ENCODE results near the gene TCIRG1. TPM values are rescaled to one million over a fixed set of nuclear protein-coding genes. Genes with fewer than 3 reads are reported as not detected.

TCIRG1 gene
- total and polyA plus RNA-seq, 2 of the 13 experiments (the other 11 are each of a cell fraction or from before 2014, with no cell fraction given): 48.0 to 69.6 TPM

- ATAC-seq (no peak; the same call in 2 of the 3 replicates), DNase-seq (ENCODE audit: low spot score) (no peak), FAIRE-seq (no peak)
- intact Hi-C loops (cut with micrococcal nuclease; ENCODE audit: unreplicated experiment): no loop called here
- Histone ChIP-seq H3K9ac (ENCODE audit: insufficient read depth, low read depth, low read length) (no peak overlapping the region), H3K36me3 (replicated peaks in 1 of 2; ENCODE audit: control insufficient read depth in 1 of 2, insufficient read depth in 2 of 2, low read length in 2 of 2) (no peaks in the 10 kb centered on the region), H4K20me1 (ENCODE audit: insufficient read depth, low read length) (no peaks in the 10 kb centered on the region), H3K4me1 (ENCODE audit: insufficient read depth, low read length) (peaks cover 12% of the 10 kb centered on the region), H2AFZ (ENCODE audit: low read length) (no peak overlapping the region), H3K9me3 (ENCODE audit: low read length) (no peaks in the 10 kb centered on the region), H3K27ac (ENCODE audit: extremely low read length, insufficient read depth, low read length) (no peak overlapping the region), H3K79me2 (ENCODE audit: insufficient read depth, low read length) (no peaks in the 10 kb centered on the region), H3K4me2 (ENCODE audit: low read depth, low read length) (no peak overlapping the region), H3K4me3 (replicated peaks in 1 of 3; ENCODE audit: insufficient read depth in 1 of 3, low read depth in 2 of 3, low read length in 3 of 3) (no peak overlapping the region), H3K27me3 (ENCODE audit: control insufficient read depth in 1 of 2, insufficient read depth in 2 of 2, low read length in 2 of 2) (no peaks in the 10 kb centered on the region)
- in situ Hi-C loops (cut with HindIII; ENCODE audit: extremely low pct_ligation_motif_present, low pct_unique_long_range_greater_than_20kb): no loop called here
- TF ChIP-seq ZNF260 (CRISPR knock-in tag; IDR thresholded peaks at IDR 0.05; ENCODE audit: borderline replicate concordance, low read depth): no peak
- TF ChIP-seq ZNF12 (CRISPR knock-in tag; IDR thresholded peaks at IDR 0.05): no peak
- no peak for TF ChIP-seq ZBTB1 (CRISPR knock-in tag; IDR thresholded peaks at IDR 0.05; ENCODE audit: borderline replicate concordance)
- TF ChIP-seq RBFOX2 (IDR thresholded peaks at IDR 0.05; ENCODE audit: low read depth, low read length): peak; percentile 21; the same call in 1 of the 2 replicates
- no peak for TF ChIP-seq TAF1 (CRISPR knock-in tag; IDR thresholded peaks at IDR 0.05)
- TF ChIP-seq PAF1 (CRISPR knock-in tag; IDR thresholded peaks at IDR 0.05): no peak
- TF ChIP-seq ZNF766 (CRISPR knock-in tag; IDR thresholded peaks at IDR 0.05; ENCODE audit: borderline replicate concordance): no peak
- no peak for TF ChIP-seq MIER3 (CRISPR knock-in tag; IDR thresholded peaks at IDR 0.05; ENCODE audit: borderline replicate concordance)
- ChIA-PET CTCF (ENCODE audit: low intra/inter-chr PET ratio, low total read pairs) (no interaction called here), POLR2A (no interaction called here)
- no TSS peak for BruUV-seq (replicated peaks)
- WGBS (ENCODE audit: low lambda C conversion rate): 92% methylated on average over 29 of the region's 29 CpGs
These were observed 41.3 kb upstream of the TCIRG1 start for GRCh38 chr11:67997475-67997921.

- DNase-seq (ENCODE audit: low spot score): no peak
These were observed 40.4 kb upstream of the TCIRG1 start for GRCh38 chr11:67998150-67999045.

More at GRCh38 chr11:67998150-67999045, 40.4 kb upstream of the TCIRG1 start:
- Histone ChIP-seq H3K9me3 (ENCODE audit: low read length) (no peaks in the 10 kb centered on the region), H3K27me3 (ENCODE audit: control insufficient read depth in 1 of 2, insufficient read depth in 2 of 2, low read length in 2 of 2) (no peaks in the 10 kb centered on the region), H2AFZ (ENCODE audit: low read length) (no peak overlapping the region), H3K4me1 (ENCODE audit: insufficient read depth, low read length) (peaks cover 18% of the 10 kb centered on the region), H3K36me3 (replicated peaks in 1 of 2; ENCODE audit: control insufficient read depth in 1 of 2, insufficient read depth in 2 of 2, low read length in 2 of 2) (no peaks in the 10 kb centered on the region), H3K79me2 (ENCODE audit: insufficient read depth, low read length) (no peaks in the 10 kb centered on the region), H3K4me2 (ENCODE audit: low read depth, low read length) (no peak overlapping the region), H3K4me3 (replicated peaks in 1 of 3; ENCODE audit: insufficient read depth in 1 of 3, low read depth in 2 of 3, low read length in 3 of 3) (no peak overlapping the region), H3K27ac (ENCODE audit: extremely low read length, insufficient read depth, low read length) (no peak overlapping the region), H4K20me1 (ENCODE audit: insufficient read depth, low read length) (no peaks in the 10 kb centered on the region), H3K9ac (ENCODE audit: insufficient read depth, low read depth, low read length) (no peak overlapping the region)
- FAIRE-seq (no peak), ATAC-seq (no peak)
- intact Hi-C loops (cut with micrococcal nuclease; ENCODE audit: unreplicated experiment): no loop called here
- WGBS (ENCODE audit: low lambda C conversion rate): 95% methylated on average over 9 of the region's 9 CpGs
- POLR2A ChIA-PET: interaction anchor here (1.5 kb wide), 1 partner anchor 12 kb away, joined by 3 read pairs; the partner anchor contains the start of gene ALDH3B1
- no TSS peak for BruUV-seq (replicated peaks)
- TF ChIP-seq ESRRA (CRISPR knock-in tag; IDR thresholded peaks at IDR 0.05; ENCODE audit: low read depth) (no peak), ZNF121 (CRISPR knock-in tag; IDR thresholded peaks at IDR 0.05) (peak; percentile 66; the same call in 1 of the 2 replicates), GZF1 (CRISPR knock-in tag; IDR thresholded peaks at IDR 0.05) (no peak)
- in situ Hi-C loops (cut with HindIII; ENCODE audit: extremely low pct_ligation_motif_present, low pct_unique_long_range_greater_than_20kb): no loop called here
- CTCF ChIA-PET (ENCODE audit: low intra/inter-chr PET ratio, low total read pairs): no interaction called here

Data from HepG2 (cell line).